ENCODE results near the gene RABGEF1.

- TF ChIP-seq CTCF (conservative IDR thresholded peaks at IDR 0.05), result no peak
- TF ChIP-seq ZFX (IDR thresholded peaks at IDR 0.05), result no peak
These were observed 18.6 kb downstream of the RABGEF1 start for GRCh38 chr7:66758950-66759628.
